ENCODE data around the gene NFIX. TPM values are rescaled to one million over a fixed set of nuclear protein-coding genes. Genes with fewer than 3 reads are reported as not detected.

NFIX gene
- total and polyA plus RNA-seq, 9 of the 15 experiments (the other 6 are each of a cell fraction or from before 2014, with no cell fraction given): 0.28 to 26.8 (median 5.4) TPM

DNA sequence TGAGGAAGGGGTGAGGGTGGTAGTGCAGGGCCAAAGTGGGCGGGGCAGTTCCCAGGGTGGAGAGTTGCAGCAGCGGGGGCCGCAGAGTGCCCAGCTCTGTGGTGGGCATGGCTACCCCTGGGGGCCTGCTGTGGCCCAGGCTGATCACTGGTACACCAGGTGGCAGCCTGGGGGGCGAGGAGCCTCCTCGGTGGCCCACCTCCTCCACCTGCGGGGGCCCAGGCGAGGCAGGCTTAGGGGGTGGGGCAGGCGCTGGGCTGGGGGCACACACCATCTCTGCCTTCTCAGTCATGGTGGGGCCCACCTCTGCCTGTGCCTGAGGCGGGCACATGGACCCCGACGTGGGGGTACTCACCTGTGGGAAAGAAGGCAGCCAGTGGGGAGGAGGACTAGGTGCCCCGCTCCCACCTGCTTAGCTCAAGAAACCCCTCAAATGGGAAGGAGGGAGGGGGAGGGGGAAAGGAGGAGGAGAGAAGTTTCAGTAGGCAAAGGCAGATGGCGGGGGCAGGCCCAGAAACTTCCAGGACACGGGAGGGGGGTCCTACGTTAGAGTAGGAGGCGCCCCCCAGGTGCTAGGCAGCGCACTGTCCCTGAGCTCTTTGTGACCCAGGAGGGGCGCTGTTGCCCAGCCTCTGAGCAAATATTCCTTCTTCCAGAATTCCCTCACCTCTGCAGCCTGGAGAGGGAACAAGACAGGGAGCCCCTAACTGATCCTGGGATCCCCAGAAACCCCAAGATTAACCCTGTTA, 105.7 kb downstream of the NFIX start (continued):
- TF ChIP-seq, protein P1, sequence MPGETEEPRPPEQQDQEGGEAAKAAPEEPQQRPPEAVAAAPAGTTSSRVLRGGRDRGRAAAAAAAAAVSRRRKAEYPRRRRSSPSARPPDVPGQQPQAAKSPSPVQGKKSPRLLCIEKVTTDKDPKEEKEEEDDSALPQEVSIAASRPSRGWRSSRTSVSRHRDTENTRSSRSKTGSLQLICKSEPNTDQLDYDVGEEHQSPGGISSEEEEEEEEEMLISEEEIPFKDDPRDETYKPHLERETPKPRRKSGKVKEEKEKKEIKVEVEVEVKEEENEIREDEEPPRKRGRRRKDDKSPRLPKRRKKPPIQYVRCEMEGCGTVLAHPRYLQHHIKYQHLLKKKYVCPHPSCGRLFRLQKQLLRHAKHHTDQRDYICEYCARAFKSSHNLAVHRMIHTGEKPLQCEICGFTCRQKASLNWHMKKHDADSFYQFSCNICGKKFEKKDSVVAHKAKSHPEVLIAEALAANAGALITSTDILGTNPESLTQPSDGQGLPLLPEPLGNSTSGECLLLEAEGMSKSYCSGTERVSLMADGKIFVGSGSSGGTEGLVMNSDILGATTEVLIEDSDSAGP (CRISPR knock-in tag; IDR thresholded peaks at IDR 0.05): no peak
- TF ChIP-seq MAFF (IDR thresholded peaks at IDR 0.05; ENCODE audit: low read length) (no peak), ASH1L (IDR thresholded peaks at IDR 0.05; ENCODE audit: borderline replicate concordance, low read depth, partially characterized antibody) (no peak), PTBP1 (IDR thresholded peaks at IDR 0.05; ENCODE audit: low read depth, low read length) (no peak), BACH1 (tag; IDR thresholded peaks at IDR 0.05) (no peak), HDAC6 (IDR thresholded peaks at IDR 0.05; ENCODE audit: low read depth, low read length) (no peak), ZNF76 (CRISPR knock-in tag; IDR thresholded peaks at IDR 0.05; ENCODE audit: borderline replicate concordance) (no peak), SMAD3 (CRISPR knock-in tag; conservative IDR thresholded peaks at IDR 0.05) (no peak), ZNF551 (CRISPR knock-in tag; IDR thresholded peaks at IDR 0.05) (no peak), BDP1 (IDR thresholded peaks at IDR 0.05; ENCODE audit: insufficient read depth, insufficient read length) (no peak), KLF16 (IDR thresholded peaks at IDR 0.05) (no peak), ZNF778 (CRISPR knock-in tag; IDR thresholded peaks at IDR 0.05) (no peak), KDM5B (IDR thresholded peaks at IDR 0.05; ENCODE audit: insufficient replicate concordance, low read depth, low read length) (peak; percentile 21), DDX20 (tag; IDR thresholded peaks at IDR 0.05; ENCODE audit: low read depth) (no peak), L3MBTL2 (IDR thresholded peaks at IDR 0.05) (no peak), EP400 (IDR thresholded peaks at IDR 0.05) (0 out of 2 replicates have a peak, but pooled peaks have one; percentile 35), FOXK1 (CRISPR knock-in tag; IDR thresholded peaks at IDR 0.05; ENCODE audit: borderline replicate concordance) (no peak), ZNF668 (CRISPR knock-in tag; IDR thresholded peaks at IDR 0.05) (no peak), ELF2 (CRISPR knock-in tag; IDR thresholded peaks at IDR 0.05) (peak; percentile 56; the same call in 1 of the 2 replicates), MAFG (tag; conservative IDR thresholded peaks at IDR 0.05) (no peak), ZNF224 (CRISPR knock-in tag; IDR thresholded peaks at IDR 0.05) (no peak), ZNF121 (CRISPR knock-in tag; conservative IDR thresholded peaks at IDR 0.05) (no peak), SMARCC2 (IDR thresholded peaks at IDR 0.05; ENCODE audit: low read depth) (no peak)
- TF ChIP-seq, protein P2, sequence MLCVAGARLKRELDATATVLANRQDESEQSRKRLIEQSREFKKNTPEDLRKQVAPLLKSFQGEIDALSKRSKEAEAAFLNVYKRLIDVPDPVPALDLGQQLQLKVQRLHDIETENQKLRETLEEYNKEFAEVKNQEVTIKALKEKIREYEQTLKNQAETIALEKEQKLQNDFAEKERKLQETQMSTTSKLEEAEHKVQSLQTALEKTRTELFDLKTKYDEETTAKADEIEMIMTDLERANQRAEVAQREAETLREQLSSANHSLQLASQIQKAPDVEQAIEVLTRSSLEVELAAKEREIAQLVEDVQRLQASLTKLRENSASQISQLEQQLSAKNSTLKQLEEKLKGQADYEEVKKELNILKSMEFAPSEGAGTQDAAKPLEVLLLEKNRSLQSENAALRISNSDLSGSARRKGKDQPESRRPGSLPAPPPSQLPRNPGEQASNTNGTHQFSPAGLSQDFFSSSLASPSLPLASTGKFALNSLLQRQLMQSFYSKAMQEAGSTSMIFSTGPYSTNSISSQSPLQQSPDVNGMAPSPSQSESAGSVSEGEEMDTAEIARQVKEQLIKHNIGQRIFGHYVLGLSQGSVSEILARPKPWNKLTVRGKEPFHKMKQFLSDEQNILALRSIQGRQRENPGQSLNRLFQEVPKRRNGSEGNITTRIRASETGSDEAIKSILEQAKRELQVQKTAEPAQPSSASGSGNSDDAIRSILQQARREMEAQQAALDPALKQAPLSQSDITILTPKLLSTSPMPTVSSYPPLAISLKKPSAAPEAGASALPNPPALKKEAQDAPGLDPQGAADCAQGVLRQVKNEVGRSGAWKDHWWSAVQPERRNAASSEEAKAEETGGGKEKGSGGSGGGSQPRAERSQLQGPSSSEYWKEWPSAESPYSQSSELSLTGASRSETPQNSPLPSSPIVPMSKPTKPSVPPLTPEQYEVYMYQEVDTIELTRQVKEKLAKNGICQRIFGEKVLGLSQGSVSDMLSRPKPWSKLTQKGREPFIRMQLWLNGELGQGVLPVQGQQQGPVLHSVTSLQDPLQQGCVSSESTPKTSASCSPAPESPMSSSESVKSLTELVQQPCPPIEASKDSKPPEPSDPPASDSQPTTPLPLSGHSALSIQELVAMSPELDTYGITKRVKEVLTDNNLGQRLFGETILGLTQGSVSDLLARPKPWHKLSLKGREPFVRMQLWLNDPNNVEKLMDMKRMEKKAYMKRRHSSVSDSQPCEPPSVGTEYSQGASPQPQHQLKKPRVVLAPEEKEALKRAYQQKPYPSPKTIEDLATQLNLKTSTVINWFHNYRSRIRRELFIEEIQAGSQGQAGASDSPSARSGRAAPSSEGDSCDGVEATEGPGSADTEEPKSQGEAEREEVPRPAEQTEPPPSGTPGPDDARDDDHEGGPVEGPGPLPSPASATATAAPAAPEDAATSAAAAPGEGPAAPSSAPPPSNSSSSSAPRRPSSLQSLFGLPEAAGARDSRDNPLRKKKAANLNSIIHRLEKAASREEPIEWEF (CRISPR knock-in tag; IDR thresholded peaks at IDR 0.05): no peak
